Ascending aorta (tissue), 2 donors: ENCODE results near the gene XPO5. TPM values are rescaled to one million over a fixed set of nuclear protein-coding genes. Genes with fewer than 3 reads are reported as not detected.
"Not testable (repeated sequence)": the region's sequence is repeated elsewhere in the genome, so short reads cannot be mapped to it uniquely, and the experiment has no call there.

Experiments
- DNase-seq, 2 donors: peaks; one replicate each; pipeline ENCODE4 v3.0.0-alpha.2; 2019; ENCODE audit warnings: low spot score in 2 of 2
- H3K27ac ChIP-seq, 2 donors: fragments of 200-600 bp; sonication (generic); one replicate each; pipeline ENCODE4 v1.5.1; 2016 to 2017; ENCODE audit warnings: mild to moderate bottlenecking in 1 of 2
- H3K27me3 ChIP-seq: fragments of 200-600 bp; sonication (generic); one replicate; pipeline ENCODE4 v1.5.1; 2017
- H3K36me3 ChIP-seq, 2 donors: fragments of 200-600 bp; sonication (generic); one replicate each; pipeline ENCODE4 v1.5.1; 2016
- H3K4me1 ChIP-seq, 2 donors: fragments of 200-600 bp; sonication (generic); one replicate each; pipeline ENCODE4 v1.5.1; 2016 to 2017; ENCODE audit warnings: mild to moderate bottlenecking in 1 of 2
- H3K4me3 ChIP-seq, 2 donors: fragments of 200-600 bp; sonication (generic); one replicate each; pipeline ENCODE4 v1.5.1; 2016 to 2017; ENCODE audit warnings: mild to moderate bottlenecking in 1 of 2
- H3K9me3 ChIP-seq, 2 donors: fragments of 200-600 bp; sonication (generic); one replicate each; pipeline ENCODE4 v1.5.1; 2016
- intact Hi-C: fragments of 100-400 bp; cut with DNase I; formaldehyde crosslinking; loops from one replicate; pipeline ENCODE4 v1.15.1; 2023
- total RNA-seq: library from RNA; depleted of rRNA; stranded (reverse); fragments of >200 nt; gene quantifications from one replicate; pipeline ENCODE4 v1.1.0, GENCODE V29; 2016
- TF ChIP-seq, protein P1 (sequence below), 3 experiments: fragments of 200-600 bp in 2 of 3; fragments of 450-650 bp in 1 of 3; sonication (generic) in 2 of 3; IDR thresholded peaks; one replicate each; pipeline ENCODE4 v1.5.1; 2016 to 2019; ENCODE audit warnings: antibody characterized with exemption in 3 of 3, mild to moderate bottlenecking in 1 of 3, moderate library complexity in 1 of 3

Gene XPO5
- total RNA-seq, 1 donor from 2014 or later = 21.4 TPM

DNA sequence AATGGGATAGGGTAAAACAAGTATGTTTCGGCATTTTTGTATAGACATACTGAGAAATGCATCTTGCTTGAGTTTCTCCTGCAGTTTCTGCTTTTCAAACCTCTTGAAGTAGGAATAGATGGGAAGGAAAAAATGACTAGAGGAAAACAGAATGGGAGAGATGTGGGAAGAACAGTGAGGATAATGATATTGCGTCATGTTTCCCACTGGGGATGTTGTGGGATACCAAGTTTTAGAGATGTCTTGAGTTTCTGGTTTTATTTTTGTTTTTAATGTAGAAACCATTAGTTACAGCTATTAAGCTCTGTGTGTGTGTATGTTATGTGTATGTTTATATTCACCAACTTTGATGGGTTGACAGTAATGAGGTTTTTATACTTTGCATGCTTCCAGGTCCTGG lies 24.8 kb upstream of the XPO5 start:
- DNase-seq = no peak
- H3K4me3 ChIP-seq = no peak overlapping the region
- H3K36me3 ChIP-seq = peaks cover 28 to 53% of the 10 kb centered on the region in 2 donors
- no peaks in the 10 kb centered on the region for H3K9me3 ChIP-seq
- no peaks in the 10 kb centered on the region for H3K4me1 ChIP-seq
- H3K27ac ChIP-seq = no peak overlapping the region
- TF ChIP-seq, protein P1, sequence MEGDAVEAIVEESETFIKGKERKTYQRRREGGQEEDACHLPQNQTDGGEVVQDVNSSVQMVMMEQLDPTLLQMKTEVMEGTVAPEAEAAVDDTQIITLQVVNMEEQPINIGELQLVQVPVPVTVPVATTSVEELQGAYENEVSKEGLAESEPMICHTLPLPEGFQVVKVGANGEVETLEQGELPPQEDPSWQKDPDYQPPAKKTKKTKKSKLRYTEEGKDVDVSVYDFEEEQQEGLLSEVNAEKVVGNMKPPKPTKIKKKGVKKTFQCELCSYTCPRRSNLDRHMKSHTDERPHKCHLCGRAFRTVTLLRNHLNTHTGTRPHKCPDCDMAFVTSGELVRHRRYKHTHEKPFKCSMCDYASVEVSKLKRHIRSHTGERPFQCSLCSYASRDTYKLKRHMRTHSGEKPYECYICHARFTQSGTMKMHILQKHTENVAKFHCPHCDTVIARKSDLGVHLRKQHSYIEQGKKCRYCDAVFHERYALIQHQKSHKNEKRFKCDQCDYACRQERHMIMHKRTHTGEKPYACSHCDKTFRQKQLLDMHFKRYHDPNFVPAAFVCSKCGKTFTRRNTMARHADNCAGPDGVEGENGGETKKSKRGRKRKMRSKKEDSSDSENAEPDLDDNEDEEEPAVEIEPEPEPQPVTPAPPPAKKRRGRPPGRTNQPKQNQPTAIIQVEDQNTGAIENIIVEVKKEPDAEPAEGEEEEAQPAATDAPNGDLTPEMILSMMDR (IDR thresholded peaks at IDR 0.05) = no peak
- intact Hi-C loops = no loop called here
- no peaks in the 10 kb centered on the region for H3K27me3 ChIP-seq

DNA sequence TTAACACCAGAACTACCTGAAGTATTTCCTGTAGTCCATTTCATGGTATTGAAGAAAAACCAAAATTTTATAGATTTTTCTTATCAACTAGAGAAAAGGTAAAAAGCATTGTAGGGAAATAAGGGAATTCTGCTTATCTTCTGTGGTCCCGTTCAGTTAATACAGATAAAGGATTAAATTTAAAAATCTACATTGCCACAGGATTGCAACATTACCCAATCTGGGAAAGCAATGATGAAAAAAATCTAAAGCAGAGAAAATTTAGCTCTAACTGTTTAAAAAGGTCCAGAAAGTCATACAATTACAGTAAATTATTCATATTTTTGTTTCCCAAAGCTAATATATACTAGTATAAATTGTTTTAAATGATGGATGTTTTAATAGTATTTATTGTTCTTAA lies 18.1 kb upstream of the XPO5 start:
- no peak overlapping the region for H3K4me3 ChIP-seq
- H3K4me1 ChIP-seq = no peaks in the 10 kb centered on the region
- no peaks in the 10 kb centered on the region for H3K27me3 ChIP-seq
- no peak for DNase-seq
- TF ChIP-seq, protein P1 (IDR thresholded peaks at IDR 0.05) = no peak
- intact Hi-C loops = no loop called here
- H3K27ac ChIP-seq = no peak overlapping the region
- peaks cover 10 to 44% of the 10 kb centered on the region in 2 donors for H3K36me3 ChIP-seq
- H3K9me3 ChIP-seq = no peaks in the 10 kb centered on the region

DNA sequence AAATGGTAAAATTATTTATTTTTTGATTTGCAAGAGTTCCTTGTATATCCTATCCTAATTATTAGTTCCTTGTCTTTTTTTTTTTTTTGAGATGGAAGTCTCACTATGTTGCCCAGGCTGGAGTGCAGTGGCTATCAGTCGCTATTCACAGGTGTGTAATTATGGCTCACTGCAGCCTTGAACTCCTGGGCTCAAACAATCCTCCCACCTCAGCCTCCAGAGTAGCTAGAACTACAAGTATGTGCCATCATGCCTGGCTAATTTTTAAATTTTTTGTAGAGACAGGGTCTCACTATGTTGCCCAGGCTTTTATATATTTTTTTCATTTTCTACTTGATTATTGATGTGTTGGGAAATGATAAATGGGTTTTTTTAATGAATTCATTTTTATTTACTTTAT lies 13.7 kb upstream of the XPO5 start:
- H3K27ac ChIP-seq, intact Hi-C loops, DNase-seq, H3K27me3 ChIP-seq, H3K4me3 ChIP-seq, H3K4me1 ChIP-seq, H3K9me3 ChIP-seq: not testable (repeated sequence)
- peaks cover 25 to 61% of the 10 kb centered on the region in 2 donors for H3K36me3 ChIP-seq

DNA sequence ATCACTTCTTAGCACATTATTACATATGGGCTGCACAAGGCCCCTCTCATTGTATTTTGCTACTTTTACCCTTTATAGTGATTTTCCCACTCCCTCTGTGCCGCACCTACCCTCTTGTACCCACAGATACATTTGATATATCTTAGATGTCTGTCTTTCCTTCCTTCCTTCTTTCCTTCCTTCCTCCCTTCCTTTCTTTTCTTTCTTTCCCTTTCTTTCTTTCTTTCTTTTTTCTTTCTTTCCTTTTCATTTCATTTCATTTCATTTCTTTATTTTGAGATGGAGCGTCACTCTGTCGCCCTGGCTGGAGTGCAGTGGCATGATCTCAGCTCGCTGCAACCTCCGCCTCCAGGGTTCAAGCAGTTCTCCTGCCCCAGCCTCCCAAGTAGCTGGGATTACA lies 12.4 kb upstream of the XPO5 start:
- H3K27ac ChIP-seq = no peak overlapping the region
- DNase-seq = no peak
- no peak overlapping the region for H3K4me3 ChIP-seq
- no peaks in the 10 kb centered on the region for H3K27me3 ChIP-seq
- no peaks in the 10 kb centered on the region for H3K9me3 ChIP-seq
- TF ChIP-seq, protein P1 (IDR thresholded peaks at IDR 0.05) = no peak
- no peaks in the 10 kb centered on the region for H3K4me1 ChIP-seq
- intact Hi-C loops = no loop called here
- peaks cover 37 to 73% of the 10 kb centered on the region in 2 donors for H3K36me3 ChIP-seq

DNA sequence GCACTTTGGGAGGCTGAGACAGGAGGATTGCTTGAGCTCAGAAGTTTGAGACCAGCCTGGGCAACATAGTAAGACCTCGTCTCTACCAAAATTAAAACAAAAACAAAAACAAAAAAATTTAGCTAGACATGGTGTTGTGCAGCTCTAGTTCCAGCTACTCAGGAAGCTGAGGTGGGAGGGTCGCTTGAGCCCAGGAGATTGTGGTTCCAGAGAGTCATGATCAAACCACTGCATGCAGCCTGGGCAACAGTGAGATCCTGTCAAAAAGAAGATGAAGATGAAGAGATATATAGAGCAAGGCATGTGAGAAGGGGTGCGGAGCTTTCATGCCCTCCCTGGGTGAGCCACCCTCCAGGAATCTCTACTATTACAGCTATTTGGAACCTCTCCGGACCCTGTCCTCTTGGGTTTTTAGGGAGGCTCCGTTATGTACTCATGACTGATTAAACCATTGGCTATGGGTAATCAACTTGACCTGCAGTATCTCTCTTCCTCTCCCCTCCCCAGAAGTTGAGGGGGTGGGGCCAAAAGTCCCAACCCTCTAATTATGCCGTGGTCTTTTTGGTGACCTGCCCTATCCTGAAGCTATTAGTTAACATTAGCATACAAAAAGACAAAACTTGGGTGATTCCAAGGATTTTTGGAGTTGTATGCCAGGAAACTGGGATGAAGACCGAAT lies 9.2 kb upstream of the XPO5 start:
- intact Hi-C loops = no loop called here
- Histone ChIP-seq H3K36me3 (peaks cover 34 to 60% of the 10 kb centered on the region in 2 donors), H3K4me3 (no peak overlapping the region), H3K9me3 (no peaks in the 10 kb centered on the region), H3K27me3 (no peaks in the 10 kb centered on the region), H3K27ac (no peak overlapping the region), H3K4me1 (no peaks in the 10 kb centered on the region)
- DNase-seq = no peak
- TF ChIP-seq, protein P1 (IDR thresholded peaks at IDR 0.05) = no peak

DNA sequence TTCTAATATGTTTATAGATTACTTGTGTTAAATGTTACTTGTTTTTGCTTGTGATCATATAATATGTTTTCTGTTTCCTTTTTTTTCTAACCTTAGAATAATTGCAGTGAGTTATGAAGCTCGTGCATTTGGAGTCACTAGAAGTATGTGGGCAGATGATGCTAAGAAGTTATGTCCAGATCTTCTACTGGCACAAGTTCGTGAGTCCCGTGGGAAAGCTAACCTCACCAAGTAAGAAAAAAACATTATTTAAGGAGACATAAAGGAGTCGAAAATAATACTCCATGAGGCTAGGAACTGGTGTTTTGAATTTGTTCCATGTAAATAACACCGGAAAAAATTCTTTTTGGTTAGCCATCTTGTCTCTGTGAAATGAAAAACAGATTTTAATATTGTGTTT lies 7.1 kb upstream of the XPO5 start:
- TF ChIP-seq, protein P1 (IDR thresholded peaks at IDR 0.05) = no peak
- no peaks in the 10 kb centered on the region for H3K27me3 ChIP-seq
- H3K4me1 ChIP-seq = no peaks in the 10 kb centered on the region
- no peak for DNase-seq
- no peak overlapping the region for H3K27ac ChIP-seq
- no peak overlapping the region for H3K4me3 ChIP-seq
- no peaks in the 10 kb centered on the region for H3K9me3 ChIP-seq
- peaks cover 33 to 40% of the 10 kb centered on the region in 2 donors for H3K36me3 ChIP-seq
- intact Hi-C loops = no loop called here
